Endothelial cell of umbilical vein (primary cell): Measurements from ENCODE around the gene ST6GALNAC6.

Experiments
- EZH2 ChIP-seq: IDR thresholded peaks from 2 replicates; pipeline ENCODE4 v1.6.1; 2012; ENCODE audit warnings: borderline replicate concordance, low read depth, mild to moderate bottlenecking, moderate library complexity, low read length, inconsistent platforms; ENCODE audit not compliant: severe bottlenecking
- FOS ChIP-seq: IDR thresholded peaks from 2 replicates; pipeline ENCODE4 v1.6.1; 2011; ENCODE audit warnings: mild to moderate bottlenecking, low read length, moderate library complexity, borderline replicate concordance; ENCODE audit not compliant: insufficient read depth
- JUN ChIP-seq: IDR thresholded peaks from 2 replicates; pipeline ENCODE4 v1.6.1; 2011; ENCODE audit warnings: borderline replicate concordance, low read depth; ENCODE audit not compliant: insufficient read length, insufficient read depth
- POLR2A ChIP-seq: IDR thresholded peaks from 2 replicates; pipeline ENCODE4 v1.6.1; 2012; ENCODE audit warnings: low read depth, mild to moderate bottlenecking, control low read depth, low read length
- POLR2AphosphoS5 ChIP-seq: IDR thresholded peaks from 2 replicates; pipeline ENCODE4 v1.6.1; 2012; ENCODE audit warnings: low read depth, mild to moderate bottlenecking, control low read depth, low read length, moderate library complexity; ENCODE audit not compliant: insufficient read depth
- TF ChIP-seq, protein P1 (sequence below): IDR thresholded peaks from 2 replicates; pipeline ENCODE4 v1.6.1; 2011; ENCODE audit not compliant: insufficient read depth, insufficient read length
- TF ChIP-seq, protein P2 (sequence below), 2 donors: IDR thresholded peaks; 1 replicate in 1 of 2; 2 replicates in 1 of 2; pipeline ENCODE4 v1.5.1; 2011; ENCODE audit warnings: low read length in 2 of 2, mild to moderate bottlenecking in 2 of 2, moderate library complexity in 2 of 2, control low read depth in 1 of 2, inconsistent platforms in 1 of 2, low read depth in 1 of 2; ENCODE audit not compliant: insufficient read depth in 1 of 2; ENCODE audit errors: extremely low read depth in 1 of 2

DNA sequence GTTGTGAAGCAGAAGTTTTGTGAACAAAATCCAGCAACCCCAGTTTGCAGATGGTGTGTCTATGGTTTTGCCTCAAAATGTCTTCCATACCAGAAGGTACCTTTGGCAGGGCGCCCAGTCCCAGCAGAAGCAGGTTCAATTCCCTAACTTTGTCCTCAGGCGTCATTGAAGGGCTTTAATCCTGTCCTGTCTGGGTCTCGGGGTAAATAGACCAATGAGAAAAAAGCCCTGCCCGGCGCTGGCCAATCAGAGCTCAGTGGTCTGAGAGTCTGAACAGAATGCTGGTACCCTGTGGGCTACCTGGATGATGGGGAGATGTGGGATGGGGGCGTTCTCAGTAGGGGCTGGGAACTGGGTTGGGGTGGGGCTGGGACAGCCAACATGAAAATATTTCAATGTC is 23.6 kb upstream of the ST6GALNAC6 start:
- TF ChIP-seq JUN (no peak), POLR2AphosphoS5 (no peak), POLR2A (no peak), EZH2 (no peak), FOS (no peak)
- TF ChIP-seq, protein P1, sequence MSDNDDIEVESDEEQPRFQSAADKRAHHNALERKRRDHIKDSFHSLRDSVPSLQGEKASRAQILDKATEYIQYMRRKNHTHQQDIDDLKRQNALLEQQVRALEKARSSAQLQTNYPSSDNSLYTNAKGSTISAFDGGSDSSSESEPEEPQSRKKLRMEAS, result no peak
- TF ChIP-seq, protein P2, sequence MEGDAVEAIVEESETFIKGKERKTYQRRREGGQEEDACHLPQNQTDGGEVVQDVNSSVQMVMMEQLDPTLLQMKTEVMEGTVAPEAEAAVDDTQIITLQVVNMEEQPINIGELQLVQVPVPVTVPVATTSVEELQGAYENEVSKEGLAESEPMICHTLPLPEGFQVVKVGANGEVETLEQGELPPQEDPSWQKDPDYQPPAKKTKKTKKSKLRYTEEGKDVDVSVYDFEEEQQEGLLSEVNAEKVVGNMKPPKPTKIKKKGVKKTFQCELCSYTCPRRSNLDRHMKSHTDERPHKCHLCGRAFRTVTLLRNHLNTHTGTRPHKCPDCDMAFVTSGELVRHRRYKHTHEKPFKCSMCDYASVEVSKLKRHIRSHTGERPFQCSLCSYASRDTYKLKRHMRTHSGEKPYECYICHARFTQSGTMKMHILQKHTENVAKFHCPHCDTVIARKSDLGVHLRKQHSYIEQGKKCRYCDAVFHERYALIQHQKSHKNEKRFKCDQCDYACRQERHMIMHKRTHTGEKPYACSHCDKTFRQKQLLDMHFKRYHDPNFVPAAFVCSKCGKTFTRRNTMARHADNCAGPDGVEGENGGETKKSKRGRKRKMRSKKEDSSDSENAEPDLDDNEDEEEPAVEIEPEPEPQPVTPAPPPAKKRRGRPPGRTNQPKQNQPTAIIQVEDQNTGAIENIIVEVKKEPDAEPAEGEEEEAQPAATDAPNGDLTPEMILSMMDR (IDR thresholded peaks at IDR 0.05; ENCODE audit: extremely low read depth in 1 of 2, insufficient read depth in 1 of 2, low read depth in 1 of 2, low read length in 2 of 2), result no peak
